H1 (cell line): Measurements from ENCODE around the gene NDUFS8. TPM values are rescaled to one million over a fixed set of nuclear protein-coding genes. Genes with fewer than 3 reads are reported as not detected.

Experiments
- CTCF ChIA-PET: fragments of 300-600 bp; sonication (Branson Sonifier 250); formaldehyde crosslinking; loops from one replicate; lab custom pipeline; 2021; ENCODE audit not compliant: partially characterized antibody; lab: Charles Lee
- POLR2A ChIA-PET: fragments of 300-600 bp; sonication (Branson Sonifier 250); formaldehyde crosslinking; loops from one replicate; lab custom pipeline; 2021; ENCODE audit warnings: inconsistent platforms; ENCODE audit not compliant: partially characterized antibody; lab: Charles Lee
- DNase-seq, 2 experiments: peaks; one replicate each; pipeline versions ENCODE4 v3.0.0 to v3.0.0-alpha.2; 2010 to 2022; ENCODE audit warnings: low spot score in 2 of 2, low read depth in 1 of 2, mixed read lengths in 1 of 2
- FAIRE-seq: peaks from 2 replicates; lab custom pipeline; 2011; peaks lifted over from hg19 to GRCh38; lab: Jason Lieb, UNC
- H2AFZ ChIP-seq: 2 replicates; pipeline ENCODE4 v1.8.1; 2012; ENCODE audit warnings: low read length, inconsistent platforms
- H2AK5ac ChIP-seq: 2 replicates; pipeline ENCODE4 v1.6.1; 2013; ENCODE audit warnings: low read depth, low read length
- H2BK120ac ChIP-seq: replicated peaks from 2 replicates; pipeline ENCODE3; 2013; ENCODE audit warnings: low read depth, low read length, inconsistent platforms
- H2BK12ac ChIP-seq: 2 replicates; pipeline ENCODE4 v1.6.1; 2013; ENCODE audit warnings: low read depth, low read length
- H2BK15ac ChIP-seq: 2 replicates; pipeline ENCODE4 v1.6.1; 2013; ENCODE audit warnings: low read length
- H2BK20ac ChIP-seq: 2 replicates; pipeline ENCODE4 v1.6.1; 2013; ENCODE audit warnings: low read length
- H2BK5ac ChIP-seq: 2 replicates; pipeline ENCODE4 v1.6.1; 2013; ENCODE audit warnings: low read depth, low read length
- H3K14ac ChIP-seq: 2 replicates; pipeline ENCODE4 v1.6.1; 2013; ENCODE audit warnings: inconsistent platforms; ENCODE audit not compliant: insufficient read length
- H3K18ac ChIP-seq: 2 replicates; pipeline ENCODE4 v1.6.1; 2013; ENCODE audit warnings: low read length; ENCODE audit errors: extremely low read depth
- H3K23ac ChIP-seq: 2 replicates; pipeline ENCODE4 v1.6.1; 2013; ENCODE audit warnings: inconsistent platforms; ENCODE audit not compliant: insufficient read length
- H3K23me2 ChIP-seq: 2 replicates; pipeline ENCODE4 v1.6.1; 2013; ENCODE audit warnings: low read depth, low read length
- H3K27ac ChIP-seq: 2 replicates; pipeline ENCODE4 v1.6.1; 2011; ENCODE audit warnings: low read depth, low read length, inconsistent platforms
- H3K27me3 ChIP-seq, 4 experiments: replicated peaks in 1 of 4; 1 replicate in 1 of 4; 2 replicates in 3 of 4; pipeline versions ENCODE4 v1.6.1 to v1.8.1; 2011 to 2013; ENCODE audit warnings: low read length in 3 of 4, mild to moderate bottlenecking in 3 of 4, inconsistent platforms in 2 of 4, mixed read lengths in 2 of 4, moderate library complexity in 1 of 4; ENCODE audit not compliant: control insufficient read depth in 3 of 4, insufficient read depth in 3 of 4; ENCODE audit errors: extremely low read depth in 1 of 4
- H3K36me3 ChIP-seq, 4 experiments: 2 replicates each; pipeline versions ENCODE4 v1.6.1 to v1.8.1; 2011 to 2013; ENCODE audit warnings: mild to moderate bottlenecking in 4 of 4, low read length in 3 of 4, moderate library complexity in 2 of 4, control low read depth in 1 of 4, inconsistent platforms in 1 of 4; ENCODE audit not compliant: insufficient read depth in 4 of 4, control insufficient read depth in 2 of 4
- H3K4ac ChIP-seq: replicated peaks from 2 replicates; pipeline ENCODE3; 2013; ENCODE audit warnings: low read length, low read depth, mixed read lengths, inconsistent platforms; ENCODE audit not compliant: insufficient read length
- H3K4me1 ChIP-seq, 4 experiments: replicated peaks in 1 of 4; 1 replicate in 1 of 4; 2 replicates in 3 of 4; pipeline versions ENCODE4 v1.6.1 to v1.8.1; 2011 to 2013; ENCODE audit warnings: low read length in 3 of 4, inconsistent platforms in 2 of 4, mixed read lengths in 1 of 4; ENCODE audit not compliant: insufficient read depth in 4 of 4, control insufficient read depth in 3 of 4
- H3K4me2 ChIP-seq, 2 experiments: 2 replicates each; pipeline versions ENCODE4 v1.6.1 to v1.8.1; 2011 to 2013; ENCODE audit warnings: low read depth in 2 of 2, low read length in 2 of 2, control low read depth in 1 of 2, inconsistent platforms in 1 of 2, mild to moderate bottlenecking in 1 of 2; ENCODE audit not compliant: insufficient read depth in 1 of 2
- H3K4me3 ChIP-seq, 4 experiments: fragments of 200-600, 300-600 bp in 1 of 4; sonication (generic), shearing (Covaris generic), sonication (Bioruptor Twin) in 1 of 4; 2 replicates each; pipeline versions ENCODE4 v1.5.1 to v1.8.1; 2011 to 2016; ENCODE audit warnings: low read length in 4 of 4, low read depth in 3 of 4, control low read depth in 2 of 4, inconsistent platforms in 2 of 4, mild to moderate bottlenecking in 2 of 4, mixed read lengths in 1 of 4, moderate library complexity in 1 of 4; ENCODE audit not compliant: insufficient read depth in 2 of 4; ENCODE audit errors: extremely low read depth in 1 of 4
- H3K56ac ChIP-seq: replicated peaks from 2 replicates; pipeline ENCODE3; 2013; ENCODE audit warnings: low read depth, mild to moderate bottlenecking, mixed read lengths, low read length, inconsistent platforms; ENCODE audit not compliant: insufficient read length
- H3K79me1 ChIP-seq: 2 replicates; pipeline ENCODE4 v1.6.1; 2013; ENCODE audit warnings: low read depth, low read length, control low read depth
- H3K79me2 ChIP-seq, 2 experiments: 2 replicates each; pipeline versions ENCODE4 v1.6.1 to v1.8.1; 2012 to 2013; ENCODE audit warnings: low read length in 2 of 2, mild to moderate bottlenecking in 2 of 2, inconsistent platforms in 1 of 2; ENCODE audit not compliant: insufficient read depth in 2 of 2, control insufficient read depth in 1 of 2
- H3K9ac ChIP-seq, 4 experiments: replicated peaks in 1 of 4; 1 replicate in 1 of 4; 2 replicates in 3 of 4; pipeline versions ENCODE4 v1.6.1 to v1.8.1; 2011 to 2013; ENCODE audit warnings: low read depth in 3 of 4, low read length in 3 of 4, control low read depth in 2 of 4, mild to moderate bottlenecking in 2 of 4, moderate library complexity in 2 of 4, inconsistent platforms in 1 of 4; ENCODE audit errors: extremely low read depth in 1 of 4
- H3K9me3 ChIP-seq, 2 experiments: 2 replicates each; pipeline versions ENCODE4 v1.6.1 to v1.8.1; 2012 to 2013; ENCODE audit warnings: mild to moderate bottlenecking in 2 of 2, moderate library complexity in 2 of 2, control low read depth in 1 of 2, inconsistent platforms in 1 of 2, low read depth in 1 of 2, low read length in 1 of 2, mixed read lengths in 1 of 2; ENCODE audit not compliant: insufficient read depth in 2 of 2
- H4K20me1 ChIP-seq, 2 experiments: replicated peaks in 1 of 2; 2 replicates each; pipeline versions ENCODE3 to v1.8.1; 2011 to 2013; ENCODE audit warnings: inconsistent platforms in 2 of 2, low read length in 2 of 2, mild to moderate bottlenecking in 1 of 2; ENCODE audit not compliant: insufficient read depth in 2 of 2, control insufficient read depth in 1 of 2
- H4K5ac ChIP-seq: 2 replicates; pipeline ENCODE4 v1.6.1; 2013; ENCODE audit warnings: low read length, low read depth, mixed read lengths, inconsistent platforms; ENCODE audit not compliant: insufficient read length
- H4K8ac ChIP-seq: 2 replicates; pipeline ENCODE4 v1.8.0; 2013; ENCODE audit warnings: mild to moderate bottlenecking, moderate library complexity, low read length, inconsistent platforms; ENCODE audit not compliant: insufficient read depth; ENCODE audit errors: extremely low read depth
- H4K91ac ChIP-seq: replicated peaks from 2 replicates; pipeline ENCODE3; 2013; ENCODE audit warnings: low read length, mixed read lengths, inconsistent platforms; ENCODE audit not compliant: insufficient read length
- BACH1 ChIP-seq: IDR thresholded peaks from 2 replicates; pipeline ENCODE4 v1.6.1; 2012; ENCODE audit warnings: low read length, improper control_type of control experiment
- CHD1 ChIP-seq: IDR thresholded peaks from 2 replicates; pipeline ENCODE4 v1.6.1; 2012; ENCODE audit warnings: low read depth, low read length, improper control_type of control experiment
- CREB1 ChIP-seq: IDR thresholded peaks from 2 replicates; pipeline ENCODE4 v1.6.1; 2012; ENCODE audit warnings: inconsistent platforms
- GTF2F1 ChIP-seq: IDR thresholded peaks from 2 replicates; pipeline ENCODE4 v1.6.1; 2012; ENCODE audit warnings: low read depth, low read length, improper control_type of control experiment, borderline replicate concordance
- JUN ChIP-seq: IDR thresholded peaks from 2 replicates; pipeline ENCODE4 v1.6.1; 2011; ENCODE audit warnings: low read depth, mild to moderate bottlenecking, improper control_type of control experiment, low read length
- KDM4A ChIP-seq: IDR thresholded peaks from one replicate; pipeline ENCODE4 v1.7.1; 2012; ENCODE audit warnings: low read depth, mild to moderate bottlenecking, moderate library complexity, low read length, inconsistent platforms; ENCODE audit not compliant: severe bottlenecking
- SIN3A ChIP-seq, 2 experiments: IDR thresholded peaks in 1 of 2; conservative IDR thresholded peaks in 1 of 2; 2 replicates each; pipeline ENCODE4 v1.6.1; 2011 to 2012; ENCODE audit warnings: low read length in 2 of 2, improper control_type of control experiment in 1 of 2, low read depth in 1 of 2, mild to moderate bottlenecking in 1 of 2
- SIRT6 ChIP-seq: IDR thresholded peaks from one replicate; pipeline ENCODE4 v1.7.1; 2012; ENCODE audit warnings: low read length, inconsistent platforms
- TAF1 ChIP-seq: IDR thresholded peaks from 2 replicates; pipeline ENCODE4 v1.6.1; 2011; ENCODE audit warnings: mild to moderate bottlenecking, low read depth, low read length
- TEAD4 ChIP-seq: IDR thresholded peaks from 2 replicates; pipeline ENCODE4 v1.6.1; 2012; ENCODE audit warnings: low read depth, low read length, inconsistent platforms, mixed read lengths
- WGBS, 2 experiments: shearing (Covaris generic) in 1 of 2; methylation state at CpG; one replicate each; pipeline versions ENCODE4 v1.1.6 to v1.1.7; 2013 to 2015; ENCODE audit warnings: low lambda C conversion rate in 2 of 2, mixed read lengths in 2 of 2, inconsistent platforms in 1 of 2, low coverage in 1 of 2, missing lambda C conversion rate in 1 of 2; ENCODE audit not compliant: insufficient replicate concordance in 2 of 2, insufficient coverage in 1 of 2, insufficient read length in 1 of 2; ENCODE audit errors: extremely low coverage in 1 of 2, missing lambda C conversion rate in 1 of 2; 5-methylcytosine and 5-hydroxymethylcytosine counted together
- polyA plus RNA-seq, 7 experiments: library from polyadenylated mRNA; depleted of rRNA in 3 of 7; stranded (reverse) in 5 of 7; unstranded in 2 of 7; fragments of >200 nt in 5 of 7; fragments of 200-250 nt in 2 of 7; gene quantifications; 1 replicate in 5 of 7; 2 replicates in 1 of 7; 4 replicates in 1 of 7; pipeline versions ENCODE4 v1.2.1 to v1.2.3, GENCODE V29; 2011 to 2013; ENCODE audit warnings: missing spikeins in 2 of 7, mixed read lengths in 2 of 7
- total RNA-seq: library from RNA; stranded (reverse); fragmentation: NEBNext Ultra II Directional; extraction: Animal tissue kit (Norgen Biotek cat#: 25700); gene quantifications from 2 replicates; pipeline ENCODE4 v1.2.1, GENCODE V29; 2021

The NDUFS8 gene
- total and polyA plus RNA-seq, 2 of the 8 experiments (the other 6 are each of a cell fraction or from before 2014, with no cell fraction given), result 182 to 291 TPM

GRCh38 chr11:68011051-68011943 lies 19.2 kb upstream of the NDUFS8 start:
- H2BK12ac ChIP-seq, result no peak overlapping the region
- H3K4me1 ChIP-seq, result peaks cover 0 to 15% (median 12%) of the 10 kb centered on the region in 4 experiments; a peak in 6 of 7 replicates
- H3K18ac ChIP-seq, result no peak overlapping the region
- no peak overlapping the region for H3K4me3 ChIP-seq
- no peak overlapping the region for H2BK20ac ChIP-seq
- H3K14ac ChIP-seq, result no peak overlapping the region
- H3K23me2 ChIP-seq, result no peaks in the 10 kb centered on the region
- H2AK5ac ChIP-seq, result no peak overlapping the region
- FAIRE-seq (no peak), DNase-seq (no peak)
- no peak overlapping the region for H2AFZ ChIP-seq
- H3K4me2 ChIP-seq, result peak overlapping the region in 1 of 2 experiments; percentile 21; a peak in 1 of 4 replicates
- no peaks in the 10 kb centered on the region for H3K36me3 ChIP-seq
- ChIA-PET POLR2A (interaction anchor here (0.7 to 3.3 kb wide), 5 partner anchors 9 to 41 kb away, joined by 3 to 17 read pairs (median 3); partner anchors contain the start of gene TCIRG1), CTCF (interaction anchor here (0.6 to 4.6 kb wide), 6 partner anchors 9 to 1630 kb away, joined by 3 to 40 read pairs (median 3); partner anchors contain the start of gene NDUFS8)
- no peak overlapping the region for H3K23ac ChIP-seq
- H3K27me3 ChIP-seq, result no peaks in the 10 kb centered on the region
- H4K8ac ChIP-seq, result peak overlapping the region; percentile 15
- H2BK120ac ChIP-seq, result no peak overlapping the region
- H3K56ac ChIP-seq, result no peak overlapping the region
- no peaks in the 10 kb centered on the region for H3K9me3 ChIP-seq
- no peak overlapping the region for H3K4ac ChIP-seq
- H3K9ac ChIP-seq, result no peak overlapping the region
- no peak overlapping the region for H2BK5ac ChIP-seq
- 88% methylated on average over 16 of the region's 16 CpGs; no CpG with 5 or more reads in 1 of the 2 experiments for WGBS, 2 experiments
- H4K91ac ChIP-seq, result no peak overlapping the region
- H3K79me1 ChIP-seq, result no peaks in the 10 kb centered on the region
- no peaks in the 10 kb centered on the region for H4K20me1 ChIP-seq
- peak overlapping the region; percentile 72; the same call in 1 of the 2 replicates for H2BK15ac ChIP-seq
- H3K27ac ChIP-seq, result no peak overlapping the region
- no peak overlapping the region for H4K5ac ChIP-seq
- no peak for TF ChIP-seq TEAD4
- no peak for TF ChIP-seq BACH1
- TF ChIP-seq KDM4A, result no peak
- no peak for TF ChIP-seq TAF1
- TF ChIP-seq GTF2F1, result no peak
- TF ChIP-seq JUN, result no peak
- no peak for TF ChIP-seq CHD1
- TF ChIP-seq SIRT6, result no peak
- TF ChIP-seq SIN3A (conservative IDR thresholded peaks at IDR 0.05 in 1 of 2, IDR thresholded peaks at IDR 0.05 in 1 of 2; ENCODE audit: low read depth in 1 of 2, low read length in 2 of 2), result no peak
- no peak for TF ChIP-seq CREB1
- H3K79me2 ChIP-seq, result no peaks in the 10 kb centered on the region
